Measurements from ENCODE around the gene ISG15.

The ISG15 gene

GRCh38 chr1:970242-970972 lies 42.9 kb upstream of the ISG15 start:
- Histone ChIP-seq H3K27me3 (ENCODE audit: insufficient read depth, low read length) (no peaks in the 10 kb centered on the region), H3K36me3 (ENCODE audit: insufficient read depth, low read length) (no peaks in the 10 kb centered on the region), H2AFZ (ENCODE audit: low read length, unreplicated experiment) (no peak overlapping the region), H3K4me3 (ENCODE audit: low read depth, low read length) (no peak overlapping the region), H3K27ac (ENCODE audit: low read depth, low read length) (no peak overlapping the region), H3K4me1 (ENCODE audit: control insufficient read depth, insufficient read depth, low read length, unreplicated experiment) (peaks cover 7% of the 10 kb centered on the region), H3K79me2 (ENCODE audit: control insufficient read depth, insufficient read depth, low read length, unreplicated experiment) (no peaks in the 10 kb centered on the region)

GRCh38 chr1:970973-971730 lies 42.1 kb upstream of the ISG15 start:
- Histone ChIP-seq H3K27ac (ENCODE audit: low read depth, low read length) (no peak overlapping the region), H3K79me2 (ENCODE audit: control insufficient read depth, insufficient read depth, low read length, unreplicated experiment) (no peaks in the 10 kb centered on the region), H2AFZ (ENCODE audit: low read length, unreplicated experiment) (no peak overlapping the region), H3K27me3 (ENCODE audit: insufficient read depth, low read length) (no peaks in the 10 kb centered on the region), H3K4me1 (ENCODE audit: control insufficient read depth, insufficient read depth, low read length, unreplicated experiment) (peaks cover under 1% of the 10 kb centered on the region), H3K36me3 (ENCODE audit: insufficient read depth, low read length) (no peaks in the 10 kb centered on the region), H3K4me3 (ENCODE audit: low read depth, low read length) (no peak overlapping the region)

- H3K79me2 ChIP-seq (ENCODE audit: control insufficient read depth, insufficient read depth, low read length, unreplicated experiment), result no peaks in the 10 kb centered on the region
- no peak overlapping the region for H2AFZ ChIP-seq (ENCODE audit: low read length, unreplicated experiment)
- no peak overlapping the region for H3K4me3 ChIP-seq (ENCODE audit: low read depth, low read length)
- no peaks in the 10 kb centered on the region for H3K36me3 ChIP-seq (ENCODE audit: insufficient read depth, low read length)
- no peaks in the 10 kb centered on the region for H3K4me1 ChIP-seq (ENCODE audit: control insufficient read depth, insufficient read depth, low read length, unreplicated experiment)
- H3K27ac ChIP-seq (ENCODE audit: low read depth, low read length), result no peak overlapping the region
- H3K27me3 ChIP-seq (ENCODE audit: insufficient read depth, low read length), result no peaks in the 10 kb centered on the region
Observed at GRCh38 chr1:971751-972506, 41.4 kb upstream of the ISG15 start.

- H3K79me2 ChIP-seq (ENCODE audit: control insufficient read depth, insufficient read depth, low read length, unreplicated experiment), result no peaks in the 10 kb centered on the region
- H3K27me3 ChIP-seq (ENCODE audit: insufficient read depth, low read length), result no peaks in the 10 kb centered on the region
- no peak overlapping the region for H3K4me3 ChIP-seq (ENCODE audit: low read depth, low read length)
- H3K4me1 ChIP-seq (ENCODE audit: control insufficient read depth, insufficient read depth, low read length, unreplicated experiment), result no peaks in the 10 kb centered on the region
- H2AFZ ChIP-seq (ENCODE audit: low read length, unreplicated experiment), result no peak overlapping the region
- no peaks in the 10 kb centered on the region for H3K36me3 ChIP-seq (ENCODE audit: insufficient read depth, low read length)
- H3K27ac ChIP-seq (ENCODE audit: low read depth, low read length), result no peak overlapping the region
Observed at GRCh38 chr1:972726-973458, 40.4 kb upstream of the ISG15 start.

- H3K36me3 ChIP-seq (ENCODE audit: insufficient read depth, low read length), result no peaks in the 10 kb centered on the region
- no peak overlapping the region for H3K27ac ChIP-seq (ENCODE audit: low read depth, low read length)
- no peak overlapping the region for H3K4me3 ChIP-seq (ENCODE audit: low read depth, low read length)
- no peak overlapping the region for H2AFZ ChIP-seq (ENCODE audit: low read length, unreplicated experiment)
- H3K4me1 ChIP-seq (ENCODE audit: control insufficient read depth, insufficient read depth, low read length, unreplicated experiment), result no peaks in the 10 kb centered on the region
- H3K27me3 ChIP-seq (ENCODE audit: insufficient read depth, low read length), result no peaks in the 10 kb centered on the region
- no peaks in the 10 kb centered on the region for H3K79me2 ChIP-seq (ENCODE audit: control insufficient read depth, insufficient read depth, low read length, unreplicated experiment)
Observed at GRCh38 chr1:973459-974292, 39.6 kb upstream of the ISG15 start.

DNA sequence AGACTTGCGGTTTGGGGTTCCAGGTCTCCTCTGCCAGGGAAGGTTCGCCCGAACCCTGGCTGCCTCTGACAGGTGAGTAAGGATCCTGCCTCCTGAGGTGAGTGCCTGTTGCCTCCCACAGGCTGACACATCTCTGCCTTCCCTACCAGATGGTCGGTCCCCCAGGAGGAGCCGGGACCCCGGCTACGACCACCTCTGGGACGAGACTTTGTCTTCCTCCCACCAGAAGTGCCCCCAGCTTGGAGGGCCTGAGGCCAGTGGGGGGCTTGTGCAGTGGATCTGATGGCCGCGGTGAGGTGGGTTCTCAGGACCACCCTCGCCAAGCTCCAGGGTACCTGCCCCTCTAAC lies 39.0 kb upstream of the ISG15 start:
- Histone ChIP-seq H2AFZ (ENCODE audit: low read length, unreplicated experiment) (no peak overlapping the region), H3K4me3 (ENCODE audit: low read depth, low read length) (no peak overlapping the region), H3K27me3 (ENCODE audit: insufficient read depth, low read length) (no peaks in the 10 kb centered on the region), H3K4me1 (ENCODE audit: control insufficient read depth, insufficient read depth, low read length, unreplicated experiment) (no peaks in the 10 kb centered on the region), H3K27ac (ENCODE audit: low read depth, low read length) (no peak overlapping the region), H3K36me3 (ENCODE audit: insufficient read depth, low read length) (no peaks in the 10 kb centered on the region), H3K79me2 (ENCODE audit: control insufficient read depth, insufficient read depth, low read length, unreplicated experiment) (no peaks in the 10 kb centered on the region)

DNA sequence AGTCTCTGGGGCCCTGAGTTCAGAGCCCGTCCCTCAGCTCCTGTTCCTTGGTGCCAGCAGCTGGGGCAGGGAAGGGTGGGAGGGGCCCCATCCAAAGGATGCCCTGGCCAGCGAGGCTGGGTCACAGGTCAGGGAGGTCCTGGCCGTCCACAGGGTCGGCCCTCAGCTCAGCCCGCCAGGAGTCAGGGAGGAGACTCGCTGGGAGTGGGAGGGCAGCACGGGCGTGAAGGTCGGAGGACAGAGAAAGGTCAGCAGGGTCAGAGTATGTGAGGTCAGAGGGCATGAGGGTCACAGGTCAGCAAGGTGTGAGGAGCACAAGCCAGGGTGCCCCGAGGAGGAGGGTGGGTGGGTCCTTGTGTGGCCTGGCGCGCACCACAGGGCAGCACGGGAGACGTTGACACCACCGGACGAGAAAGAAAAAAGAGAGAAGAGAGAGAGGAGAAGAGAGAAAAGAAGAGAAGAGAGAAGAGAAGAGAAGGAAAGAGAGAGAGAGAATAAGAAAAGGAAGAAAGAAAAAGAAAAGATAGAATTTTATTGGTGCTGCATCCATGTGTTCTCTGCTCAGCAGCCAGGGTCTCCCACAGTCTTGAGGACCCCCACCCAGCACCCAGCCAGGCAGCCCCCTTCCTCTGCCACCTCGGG lies 38.5 kb upstream of the ISG15 start:
- no peak overlapping the region for H2AFZ ChIP-seq (ENCODE audit: low read length, unreplicated experiment)
- no peaks in the 10 kb centered on the region for H3K79me2 ChIP-seq (ENCODE audit: control insufficient read depth, insufficient read depth, low read length, unreplicated experiment)
- no peak overlapping the region for H3K27ac ChIP-seq (ENCODE audit: low read depth, low read length)
- H3K4me1 ChIP-seq (ENCODE audit: control insufficient read depth, insufficient read depth, low read length, unreplicated experiment), result no peaks in the 10 kb centered on the region
- H3K27me3 ChIP-seq (ENCODE audit: insufficient read depth, low read length), result no peaks in the 10 kb centered on the region
- no peak overlapping the region for H3K4me3 ChIP-seq (ENCODE audit: low read depth, low read length)
- no peaks in the 10 kb centered on the region for H3K36me3 ChIP-seq (ENCODE audit: insufficient read depth, low read length)

GRCh38 chr1:975365-975764 lies 37.9 kb upstream of the ISG15 start:
- H3K36me3 ChIP-seq (ENCODE audit: insufficient read depth, low read length), result no peaks in the 10 kb centered on the region
- no peaks in the 10 kb centered on the region for H3K4me1 ChIP-seq (ENCODE audit: control insufficient read depth, insufficient read depth, low read length, unreplicated experiment)
- no peaks in the 10 kb centered on the region for H3K79me2 ChIP-seq (ENCODE audit: control insufficient read depth, insufficient read depth, low read length, unreplicated experiment)
- no peak overlapping the region for H3K4me3 ChIP-seq (ENCODE audit: low read depth, low read length)
- no peak overlapping the region for H3K27ac ChIP-seq (ENCODE audit: low read depth, low read length)
- H2AFZ ChIP-seq (ENCODE audit: low read length, unreplicated experiment), result no peak overlapping the region
- H3K27me3 ChIP-seq (ENCODE audit: insufficient read depth, low read length), result no peaks in the 10 kb centered on the region

DNA sequence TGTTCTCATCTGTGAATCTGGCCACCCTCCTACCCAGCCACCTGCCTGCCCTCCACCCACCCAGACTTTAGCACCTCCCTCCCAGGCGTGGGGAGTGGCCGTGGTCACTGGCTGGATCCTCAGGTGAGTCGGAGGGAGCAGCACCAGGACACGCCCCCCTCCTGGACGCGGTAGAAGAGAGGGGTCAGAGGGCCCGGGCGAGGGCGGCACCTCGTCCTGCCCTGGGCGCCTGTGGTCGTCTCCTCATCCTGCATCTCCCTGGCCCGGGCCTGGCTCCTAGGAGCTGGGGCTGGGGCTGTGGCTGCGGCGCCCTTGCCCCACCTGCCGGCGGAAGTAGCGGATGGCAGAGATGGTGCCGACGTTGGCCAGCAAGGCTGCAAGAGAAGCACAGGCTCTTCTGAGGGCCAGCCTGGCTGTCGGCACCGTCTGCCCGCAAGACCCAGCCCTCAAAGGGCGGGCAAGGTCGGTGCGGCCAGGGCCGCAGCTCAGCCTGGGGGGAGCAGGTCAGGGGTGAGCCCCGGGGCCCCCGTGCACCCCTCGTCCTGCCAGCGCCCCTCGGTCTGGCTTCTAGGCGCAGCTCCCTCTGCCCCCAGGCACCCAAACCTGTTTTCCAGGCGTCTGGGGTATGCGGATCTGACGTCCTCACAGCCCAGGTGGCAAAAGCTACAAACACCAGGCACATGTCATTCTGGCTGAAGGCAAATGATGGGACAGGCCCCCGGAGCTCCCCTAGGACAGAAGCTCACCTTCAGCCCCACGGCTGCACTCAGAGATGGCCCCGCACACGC lies 37.2 kb upstream of the ISG15 start:
- Histone ChIP-seq H3K79me2 (ENCODE audit: control insufficient read depth, insufficient read depth, low read length, unreplicated experiment) (no peaks in the 10 kb centered on the region), H3K27ac (ENCODE audit: low read depth, low read length) (no peak overlapping the region), H3K4me3 (ENCODE audit: low read depth, low read length) (no peak overlapping the region), H3K4me1 (ENCODE audit: control insufficient read depth, insufficient read depth, low read length, unreplicated experiment) (no peaks in the 10 kb centered on the region), H2AFZ (ENCODE audit: low read length, unreplicated experiment) (no peak overlapping the region), H3K36me3 (ENCODE audit: insufficient read depth, low read length) (no peaks in the 10 kb centered on the region), H3K27me3 (ENCODE audit: insufficient read depth, low read length) (no peaks in the 10 kb centered on the region)

Data from ACC112 (cell line).